SKM-1 treated with dmso at 0.1 percent for 144 hours (cell line): ENCODE data around the gene SLC15A2.

ENCODE experiments used
- DNase-seq: peaks from one replicate; lab custom pipeline; 2025; ENCODE audit not compliant: unreplicated experiment; lab: John Stamatoyannopoulos, UW

The SLC15A2 gene

GRCh38 chr3:121980450-121980796 lies 86.2 kb downstream of the SLC15A2 start:
- DNase-seq = no peak

- no peak for DNase-seq
Observed at GRCh38 chr3:121981473-121981872, 87.3 kb downstream of the SLC15A2 start.

- no peak for DNase-seq
Observed at GRCh38 chr3:121985846-121986245, 91.6 kb downstream of the SLC15A2 start.

- DNase-seq = no peak
Observed at GRCh38 chr3:121988146-121988545, 93.9 kb downstream of the SLC15A2 start.

- no peak for DNase-seq
Observed at GRCh38 chr3:121989943-121990342, 95.7 kb downstream of the SLC15A2 start.

GRCh38 chr3:121992601-121993560 lies 98.7 kb downstream of the SLC15A2 start:
- DNase-seq = no peak
